NCI-H2107 treated with DMSO at 0.1 percent for 48 hours (cell line): ENCODE results near the gene PALS1.
A peak's percentile ranks its signal among the peaks of the same experiment; 100 is the strongest.
"Not testable (repeated sequence)": the region's sequence is repeated elsewhere in the genome, so short reads cannot be mapped to it uniquely, and the experiment has no call there.

Source experiments
- DNase-seq: peaks from one replicate; lab custom pipeline; 2025; ENCODE audit not compliant: unreplicated experiment; lab: John Stamatoyannopoulos, UW

PALS1 gene

GRCh38 chr14:67257906-67258305 is 16.7 kb downstream of the PALS1 start:
- no peak for DNase-seq

- DNase-seq, result no peak
Observed at GRCh38 chr14:67260965-67261364, 19.7 kb downstream of the PALS1 start.

GRCh38 chr14:67263499-67264149 is 22.4 kb downstream of the PALS1 start:
- DNase-seq, result no peak

GRCh38 chr14:67265131-67265530 is 23.9 kb downstream of the PALS1 start:
- DNase-seq, result no peak

GRCh38 chr14:67267576-67268328 is 26.5 kb downstream of the PALS1 start:
- DNase-seq, result no peak

- no peak for DNase-seq
Observed at GRCh38 chr14:67268426-67269150, 27.4 kb downstream of the PALS1 start.

- no peak for DNase-seq
Observed at GRCh38 chr14:67269298-67270060, 28.2 kb downstream of the PALS1 start.

GRCh38 chr14:67270145-67270753 is 29.0 kb downstream of the PALS1 start:
- DNase-seq, result no peak

- DNase-seq, result no peak
Observed at GRCh38 chr14:67270933-67271332, 29.7 kb downstream of the PALS1 start.

GRCh38 chr14:67273281-67273680 is 32.0 kb downstream of the PALS1 start:
- not testable (repeated sequence) for DNase-seq

GRCh38 chr14:67276131-67276530 is 34.9 kb downstream of the PALS1 start:
- no peak for DNase-seq

GRCh38 chr14:67280506-67280905 is 39.3 kb downstream of the PALS1 start:
- no peak for DNase-seq

GRCh38 chr14:67285876-67286452 is 44.7 kb downstream of the PALS1 start:
- peak; percentile 72 for DNase-seq
